Neural cell (in vitro differentiated cells): ENCODE measurements around the gene EFEMP2. TPM values are rescaled to one million over a fixed set of nuclear protein-coding genes. Genes with fewer than 3 reads are reported as not detected.

Experiments used
- H2AFZ ChIP-seq: fragments of 200-600, 300-800 bp; sonication (generic), shearing (Covaris generic); 2 replicates; pipeline ENCODE4 v1.6.0; 2014; ENCODE audit warnings: low read depth, mild to moderate bottlenecking, antibody characterized with exemption, low read length, moderate library complexity
- H3F3A ChIP-seq: fragments of 200-600 bp; shearing (Covaris generic); 2 replicates; pipeline ENCODE4 v1.6.1; 2016; ENCODE audit warnings: mild to moderate bottlenecking, moderate library complexity, mixed read lengths, antibody characterized with exemption, low read length; ENCODE audit not compliant: insufficient read depth, poor library complexity, severe bottlenecking
- H3K27ac ChIP-seq: fragments of 200-600, 300-800 bp; sonication (generic), shearing (Covaris generic); 2 replicates; pipeline ENCODE4 v1.5.1; 2014; ENCODE audit warnings: mild to moderate bottlenecking, low read length, moderate library complexity
- H3K27me3 ChIP-seq: fragments of 300-800, 200-600 bp; sonication (generic), shearing (Covaris generic); 2 replicates; pipeline ENCODE4 v1.6.0; 2014; ENCODE audit warnings: mild to moderate bottlenecking, low read depth, low read length, moderate library complexity; ENCODE audit not compliant: insufficient read depth
- H3K36me3 ChIP-seq: fragments of 300-800, 200-600 bp; sonication (generic), shearing (Covaris generic); 2 replicates; pipeline ENCODE4 v1.5.1; 2014; ENCODE audit warnings: mild to moderate bottlenecking, antibody characterized with exemption, low read length, moderate library complexity; ENCODE audit not compliant: insufficient read depth
- H3K4me2 ChIP-seq: fragments of 300-800, 200-600 bp; sonication (generic), shearing (Covaris generic); 2 replicates; pipeline ENCODE4 v1.6.0; 2014; ENCODE audit warnings: mild to moderate bottlenecking, low read length
- H3K4me3 ChIP-seq: fragments of 300-800, 200-600 bp; sonication (generic), shearing (Covaris generic); 2 replicates; pipeline ENCODE4 v1.5.1; 2014; ENCODE audit warnings: mild to moderate bottlenecking, low read length, moderate library complexity
- H3K79me2 ChIP-seq: fragments of 200-600 bp; shearing (Covaris generic); replicated peaks from 2 replicates; pipeline ENCODE4 v1.6.0; 2014; ENCODE audit warnings: mild to moderate bottlenecking, low read length, moderate library complexity; ENCODE audit not compliant: insufficient read depth
- H3K9ac ChIP-seq: fragments of 300-800, 200-600 bp; sonication (generic), shearing (Covaris generic); 2 replicates; pipeline ENCODE4 v1.6.1; 2016; ENCODE audit warnings: mild to moderate bottlenecking, low read length, mixed read lengths
- H3K9me2 ChIP-seq: fragments of 200-600 bp; shearing (Covaris generic); 2 replicates; pipeline ENCODE4 v1.6.1; 2016; ENCODE audit warnings: mild to moderate bottlenecking, low read length, mixed read lengths; ENCODE audit not compliant: insufficient read depth
- H3K9me3 ChIP-seq: fragments of 200-600, 300-800 bp; sonication (generic), shearing (Covaris generic); 2 replicates; pipeline ENCODE4 v1.6.1; 2016; ENCODE audit warnings: mild to moderate bottlenecking, mixed run types, low read length, moderate library complexity, mixed read lengths
- H4K20me1 ChIP-seq: fragments of 200-600 bp; shearing (Covaris generic); 2 replicates; pipeline ENCODE4 v1.6.1; 2016; ENCODE audit warnings: mild to moderate bottlenecking, mixed run types; ENCODE audit not compliant: insufficient read depth
- CTCF ChIP-seq: fragments of 450-650 bp; IDR thresholded peaks from 2 replicates; pipeline ENCODE4 v1.5.1; 2014; ENCODE audit warnings: antibody characterized with exemption, mild to moderate bottlenecking, moderate library complexity; ENCODE audit not compliant: poor library complexity, severe bottlenecking
- EP300 ChIP-seq: fragments of 450-650 bp; conservative IDR thresholded peaks from 2 replicates; pipeline ENCODE4 v1.6.1; 2014; ENCODE audit warnings: antibody characterized with exemption, mild to moderate bottlenecking, moderate library complexity; ENCODE audit not compliant: poor library complexity, severe bottlenecking
- EZH2 ChIP-seq: fragments of 200-600, 300-800 bp; shearing (Covaris generic), sonication (generic); IDR thresholded peaks from 2 replicates; pipeline ENCODE4 v1.6.1; 2014; ENCODE audit warnings: antibody characterized with exemption, low read length, borderline replicate concordance, mild to moderate bottlenecking; ENCODE audit not compliant: insufficient read depth, poor library complexity, severe bottlenecking
- MXI1 ChIP-seq: fragments of 450-650 bp; conservative IDR thresholded peaks from 2 replicates; pipeline ENCODE4 v1.6.1; 2014; ENCODE audit warnings: antibody characterized with exemption, mild to moderate bottlenecking; ENCODE audit not compliant: poor library complexity, severe bottlenecking
- POLR2AphosphoS5 ChIP-seq: IDR thresholded peaks from 2 replicates; pipeline ENCODE4 v1.6.1; 2012
- RAD21 ChIP-seq: fragments of 450-650 bp; conservative IDR thresholded peaks from 2 replicates; pipeline ENCODE4 v1.6.1; 2014; ENCODE audit warnings: antibody characterized with exemption, mild to moderate bottlenecking, moderate library complexity
- REST ChIP-seq: IDR thresholded peaks from 2 replicates; pipeline ENCODE4 v1.6.1; 2012; ENCODE audit warnings: borderline replicate concordance
- SMC3 ChIP-seq: fragments of 450-650 bp; conservative IDR thresholded peaks from 2 replicates; pipeline ENCODE4 v1.6.1; 2014; ENCODE audit warnings: antibody characterized with exemption, mild to moderate bottlenecking, moderate library complexity; ENCODE audit not compliant: poor library complexity
- TAF1 ChIP-seq: IDR thresholded peaks from 2 replicates; pipeline ENCODE4 v1.6.1; 2012; ENCODE audit warnings: low read depth
- polyA plus RNA-seq: library from polyadenylated mRNA; depleted of rRNA; stranded (reverse); fragments of >200 nt; gene quantifications from 2 replicates; pipeline ENCODE4 v1.2.3, GENCODE V29; 2014

EFEMP2 gene
- polyA plus RNA-seq, 1 donor from 2014 or later: 0.67 TPM

- H3K4me2 ChIP-seq: no peak overlapping the region
Measured at GRCh38 chr11:65866509-65867283, 5.9 kb downstream of the EFEMP2 start.

More at GRCh38 chr11:65866509-65867283, 5.9 kb downstream of the EFEMP2 start:
- TF ChIP-seq MXI1 (no peak), SMC3 (no peak), POLR2AphosphoS5 (no peak), EP300 (no peak), EZH2 (no peak), CTCF (no peak), TAF1 (no peak), RAD21 (no peak), REST (no peak)
- Histone ChIP-seq H3K36me3 (no peaks in the 10 kb centered on the region), H4K20me1 (no peaks in the 10 kb centered on the region), H3K27ac (no peak overlapping the region), H3K9me3 (no peaks in the 10 kb centered on the region), H3K27me3 (no peaks in the 10 kb centered on the region), H2AFZ (no peak overlapping the region), H3K9ac (no peak overlapping the region), H3K79me2 (peaks cover 5% of the 10 kb centered on the region), H3K9me2 (no peaks in the 10 kb centered on the region), H3K4me3 (no peak overlapping the region), H3F3A (no peaks in the 10 kb centered on the region)
